Peyer's patch (tissue), 4 donors: Measurements from ENCODE around the gene KCNMA1.

Source experiments
- CTCF ChIP-seq, 6 experiments: fragments of 450-650 bp in 4 of 6; fragments of 200-600 bp in 2 of 6; sonication (generic) in 1 of 6; IDR thresholded peaks; one replicate each; pipeline ENCODE4 v1.5.1; 2017 to 2019; ENCODE audit warnings: antibody characterized with exemption in 6 of 6, mild to moderate bottlenecking in 3 of 6, moderate library complexity in 1 of 6
- POLR2A ChIP-seq, 2 donors: fragments of 450-650 bp; IDR thresholded peaks; one replicate each; pipeline ENCODE4 v1.5.1; 2017; ENCODE audit warnings: antibody characterized with exemption in 2 of 2, mild to moderate bottlenecking in 2 of 2, moderate library complexity in 2 of 2

DNA sequence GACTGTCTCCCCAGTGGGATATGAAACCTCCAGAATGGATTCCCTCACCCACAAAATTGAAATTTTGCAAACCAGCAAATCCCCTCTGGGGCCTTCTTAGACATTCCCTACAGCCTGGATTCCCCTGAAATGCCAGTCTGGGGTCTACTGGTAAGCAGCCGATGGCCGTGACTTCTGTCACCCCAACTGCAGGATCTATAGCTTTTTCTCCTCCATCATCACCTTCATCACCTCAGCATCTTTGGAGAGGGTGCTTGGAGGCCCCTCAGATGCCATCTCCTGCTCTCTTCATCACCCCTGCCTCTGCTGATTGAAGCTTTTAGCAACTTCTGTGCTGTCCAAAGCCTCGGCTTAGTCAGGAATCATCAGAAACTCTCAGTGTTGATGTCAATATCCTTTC is 2.6 kb upstream of the KCNMA1 start:
- TF ChIP-seq POLR2A (IDR thresholded peaks at IDR 0.05) (no peak), CTCF (IDR thresholded peaks at IDR 0.05) (no peak)
